Measurements from ENCODE around the gene KCNC3. TPM values are rescaled to one million over a fixed set of nuclear protein-coding genes. Genes with fewer than 3 reads are reported as not detected.

The KCNC3 gene
- total and polyA plus RNA-seq, 2 of the 13 experiments (the other 11 are each of a cell fraction or from before 2014, with no cell fraction given): 0.29 to 1.7 TPM

- no peak for TF ChIP-seq ZNF574 (CRISPR knock-in tag; IDR thresholded peaks at IDR 0.05)
- no peak for TF ChIP-seq ZBTB25 (CRISPR knock-in tag; IDR thresholded peaks at IDR 0.05)
- TF ChIP-seq HMGXB3 (CRISPR knock-in tag; IDR thresholded peaks at IDR 0.05; ENCODE audit: borderline replicate concordance): no peak
- no peak for TF ChIP-seq PREB (CRISPR knock-in tag; IDR thresholded peaks at IDR 0.05)
- TF ChIP-seq ZNF503 (CRISPR knock-in tag; IDR thresholded peaks at IDR 0.05): no peak
- no peak for TF ChIP-seq ZNF569 (CRISPR knock-in tag; IDR thresholded peaks at IDR 0.05; ENCODE audit: borderline replicate concordance)
- TF ChIP-seq HOXA5 (CRISPR knock-in tag; IDR thresholded peaks at IDR 0.05): no peak
- TF ChIP-seq HNF1B (CRISPR knock-in tag; IDR thresholded peaks at IDR 0.05): peak; percentile 42; the same call in 1 of the 2 replicates
- TF ChIP-seq BRCA1 (CRISPR knock-in tag; IDR thresholded peaks at IDR 0.05): no peak
- no peak for TF ChIP-seq MATR3 (CRISPR knock-in tag; IDR thresholded peaks at IDR 0.05)
- no peak for TF ChIP-seq NCOR1 (IDR thresholded peaks at IDR 0.05; ENCODE audit: borderline replicate concordance, low read length)
- no peak for TF ChIP-seq ATF4 (CRISPR knock-in tag; IDR thresholded peaks at IDR 0.05)
- no peak for TF ChIP-seq ZNF674 (CRISPR knock-in tag; IDR thresholded peaks at IDR 0.05; ENCODE audit: low read depth)
These were observed at the start of gene KCNC3 (continued) for GRCh38 chr19:50329146-50329925.

All from HepG2 (cell line).